ENCODE results near the gene HTR5A.

DNA sequence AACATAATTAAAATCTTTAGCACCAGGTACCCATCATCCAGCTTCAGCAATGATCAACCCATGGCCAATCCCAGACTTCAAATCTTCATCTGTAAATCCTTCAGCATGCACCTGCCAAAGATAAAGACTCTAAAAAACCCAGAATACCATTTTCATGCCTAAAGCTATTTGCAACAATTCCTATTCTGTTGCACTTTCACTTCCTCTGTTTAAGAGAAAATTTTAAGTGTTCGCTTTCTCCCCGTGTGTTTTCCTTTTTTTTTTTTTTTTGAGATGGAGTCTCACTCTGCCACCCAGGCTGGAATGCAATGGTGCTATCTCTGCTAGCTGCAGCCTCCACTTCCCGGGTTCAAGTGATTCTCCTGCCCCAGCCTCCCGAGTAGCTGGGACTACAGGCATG is 31.8 kb upstream of the HTR5A start:
- TF ChIP-seq, protein P1, sequence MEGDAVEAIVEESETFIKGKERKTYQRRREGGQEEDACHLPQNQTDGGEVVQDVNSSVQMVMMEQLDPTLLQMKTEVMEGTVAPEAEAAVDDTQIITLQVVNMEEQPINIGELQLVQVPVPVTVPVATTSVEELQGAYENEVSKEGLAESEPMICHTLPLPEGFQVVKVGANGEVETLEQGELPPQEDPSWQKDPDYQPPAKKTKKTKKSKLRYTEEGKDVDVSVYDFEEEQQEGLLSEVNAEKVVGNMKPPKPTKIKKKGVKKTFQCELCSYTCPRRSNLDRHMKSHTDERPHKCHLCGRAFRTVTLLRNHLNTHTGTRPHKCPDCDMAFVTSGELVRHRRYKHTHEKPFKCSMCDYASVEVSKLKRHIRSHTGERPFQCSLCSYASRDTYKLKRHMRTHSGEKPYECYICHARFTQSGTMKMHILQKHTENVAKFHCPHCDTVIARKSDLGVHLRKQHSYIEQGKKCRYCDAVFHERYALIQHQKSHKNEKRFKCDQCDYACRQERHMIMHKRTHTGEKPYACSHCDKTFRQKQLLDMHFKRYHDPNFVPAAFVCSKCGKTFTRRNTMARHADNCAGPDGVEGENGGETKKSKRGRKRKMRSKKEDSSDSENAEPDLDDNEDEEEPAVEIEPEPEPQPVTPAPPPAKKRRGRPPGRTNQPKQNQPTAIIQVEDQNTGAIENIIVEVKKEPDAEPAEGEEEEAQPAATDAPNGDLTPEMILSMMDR (IDR thresholded peaks at IDR 0.05), result no peak
- no peak for TF ChIP-seq EZH2 (IDR thresholded peaks at IDR 0.05; ENCODE audit: borderline replicate concordance, insufficient read depth, low read depth, low read length, poor library complexity, severe bottlenecking)
